Islet precursor cell (in vitro differentiated cells): ENCODE measurements around the gene SLC1A2.

Source experiments
- DNase-seq: peaks from one replicate; pipeline ENCODE4 v3.0.0-alpha.2; 2018

The SLC1A2 gene

GRCh38 chr11:35293699-35294098, 125.7 kb downstream of the SLC1A2 start:
- DNase-seq = no peak

DNA sequence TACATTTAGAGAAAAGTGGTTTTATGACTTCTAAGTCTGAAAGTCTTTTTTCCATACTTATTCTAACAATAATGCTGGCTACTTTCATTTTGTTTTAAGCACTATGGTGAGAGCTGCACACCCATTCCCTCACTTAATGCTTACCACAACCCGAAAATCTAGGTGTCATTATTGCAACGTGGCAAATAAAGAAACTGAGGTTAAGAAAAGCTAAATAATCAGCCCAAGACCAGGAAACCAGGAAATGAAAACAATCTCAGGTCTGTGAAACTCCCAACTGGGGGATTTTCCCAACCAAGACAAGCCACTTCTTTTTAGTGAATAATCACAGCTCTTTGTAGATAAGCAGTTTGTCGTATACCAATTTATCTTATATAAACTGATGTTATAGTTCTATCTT, 126.3 kb downstream of the SLC1A2 start:
- no peak for DNase-seq

DNA sequence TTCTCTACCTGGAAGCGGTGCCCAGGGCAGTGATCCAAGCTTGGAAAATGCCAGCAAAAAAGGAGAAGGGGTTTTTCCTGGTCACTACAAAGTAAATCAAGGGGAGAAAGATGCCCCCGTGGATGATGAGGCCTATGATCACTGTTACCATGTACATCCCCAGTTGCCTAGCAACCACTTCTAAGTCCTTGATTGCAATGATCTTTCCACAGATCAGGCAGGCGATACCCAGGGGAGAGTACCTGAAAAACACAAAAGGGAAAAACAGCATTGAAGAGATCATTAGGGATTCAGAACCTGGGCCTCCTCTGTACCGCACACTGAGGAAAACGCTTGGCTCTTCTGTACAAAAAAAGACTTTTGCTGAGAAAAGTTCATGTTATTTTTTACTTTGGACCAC, 127.1 kb downstream of the SLC1A2 start:
- DNase-seq = no peak

DNA sequence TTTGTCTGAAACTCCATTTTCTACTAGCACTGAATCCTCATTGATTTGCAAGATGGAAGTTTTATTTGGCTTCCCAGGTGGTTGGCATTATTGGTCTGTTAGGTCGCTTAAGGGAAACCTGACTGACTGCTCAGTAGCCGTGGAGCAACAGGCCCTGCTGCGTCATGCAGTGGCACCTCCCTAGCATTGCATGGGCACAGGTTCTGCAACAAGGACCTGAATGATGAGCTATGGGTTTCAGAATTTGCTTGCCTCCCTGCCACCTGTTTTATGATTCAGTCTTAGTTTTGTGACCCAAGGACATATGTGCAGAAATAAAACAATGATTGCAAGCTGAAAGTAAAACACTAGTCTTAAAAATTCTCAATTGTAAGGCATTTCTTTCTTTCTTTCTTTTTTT, 128.5 kb downstream of the SLC1A2 start:
- no peak for DNase-seq

DNA sequence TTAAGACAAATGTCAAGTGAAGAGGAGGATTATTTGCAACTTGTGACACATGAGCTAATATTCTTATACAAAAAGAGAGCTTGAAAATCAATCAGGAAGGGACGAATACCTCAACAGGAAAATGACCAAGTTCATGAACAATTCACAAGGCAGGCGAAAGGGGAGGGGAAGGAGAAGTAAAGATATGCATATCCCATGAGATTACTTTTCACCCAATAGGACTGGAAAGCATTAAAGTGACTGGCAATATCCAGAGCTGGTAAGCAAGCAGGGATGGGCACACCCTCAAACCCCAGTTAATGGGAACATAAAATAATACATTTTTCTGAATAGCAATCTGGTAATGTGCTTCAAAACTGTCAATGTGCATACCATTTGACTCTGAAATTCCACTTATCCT, 129.5 kb downstream of the SLC1A2 start:
- DNase-seq = no peak

GRCh38 chr11:35288817-35289541, 130.4 kb downstream of the SLC1A2 start:
- DNase-seq = no peak

DNA sequence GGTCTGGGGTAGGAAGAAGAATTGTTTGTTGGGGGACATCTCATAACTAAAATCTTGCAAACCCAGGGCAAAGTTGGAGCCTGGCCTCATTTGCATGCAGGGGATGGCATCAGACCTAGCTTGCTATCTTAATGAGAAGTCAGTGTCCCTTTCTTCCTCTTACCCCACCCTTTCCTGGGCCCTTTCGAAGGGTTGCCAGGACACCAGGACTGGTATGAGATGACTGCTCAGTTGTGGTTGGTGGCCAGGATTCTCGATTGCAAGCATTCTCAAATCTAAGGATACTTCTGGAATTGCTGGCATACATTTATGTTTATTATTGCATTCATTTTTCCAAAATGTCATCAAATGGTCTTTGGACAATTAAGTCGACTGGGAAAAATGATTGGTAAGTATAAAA, 131.0 kb downstream of the SLC1A2 start:
- DNase-seq = no peak

- DNase-seq = no peak
Observed at GRCh38 chr11:35287344-35287890, 131.9 kb downstream of the SLC1A2 start.

- DNase-seq = no peak
Observed at GRCh38 chr11:35286126-35286525, 133.2 kb downstream of the SLC1A2 start.

GRCh38 chr11:35285471-35285870, 133.9 kb downstream of the SLC1A2 start:
- no peak for DNase-seq

- DNase-seq = no peak
Observed at GRCh38 chr11:35282221-35282882, 137.0 kb downstream of the SLC1A2 start.

- no peak for DNase-seq
Observed at GRCh38 chr11:35281169-35281688, 138.1 kb downstream of the SLC1A2 start.

- DNase-seq = no peak
Observed at GRCh38 chr11:35280727-35281126, 138.6 kb downstream of the SLC1A2 start.

- no peak for DNase-seq
Observed at GRCh38 chr11:35277827-35278226, 141.5 kb downstream of the SLC1A2 start.

DNA sequence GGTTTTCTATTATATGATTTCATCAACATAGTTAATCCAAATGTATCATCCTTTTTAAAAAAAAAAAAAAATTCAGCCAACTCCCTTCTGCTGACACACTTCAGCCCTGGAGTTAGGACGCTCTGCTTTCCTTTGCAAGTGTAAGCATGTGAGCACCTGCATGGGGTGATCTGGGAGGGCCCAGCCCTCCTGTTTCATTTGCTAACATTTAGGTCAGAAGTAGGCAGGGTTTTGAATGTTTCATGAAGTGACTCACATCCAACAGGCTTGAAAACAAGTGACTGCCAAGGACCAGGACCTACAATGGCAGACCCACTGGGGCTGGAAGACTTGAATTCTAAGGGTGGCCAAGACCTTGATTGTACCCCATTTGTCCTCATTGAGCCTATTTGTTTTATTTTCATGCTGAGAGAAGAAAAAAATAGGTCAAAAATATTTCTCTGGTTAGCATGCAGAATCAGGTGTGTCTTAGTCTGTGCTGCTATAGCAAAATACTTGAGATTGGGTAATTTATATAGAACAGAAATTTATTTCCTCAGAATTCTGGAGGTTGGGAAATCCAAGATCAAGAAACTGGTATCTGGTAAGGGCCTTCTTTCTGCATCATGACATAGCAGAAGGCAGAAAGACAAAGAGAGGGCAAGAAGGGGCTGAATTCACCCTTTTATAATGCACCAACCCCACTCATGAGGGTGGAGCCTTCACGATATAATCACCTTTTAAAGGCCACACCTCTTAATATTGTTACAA, 142.8 kb downstream of the SLC1A2 start:
- DNase-seq = no peak

- no peak for DNase-seq
Observed at GRCh38 chr11:35275786-35276170, 143.6 kb downstream of the SLC1A2 start.

DNA sequence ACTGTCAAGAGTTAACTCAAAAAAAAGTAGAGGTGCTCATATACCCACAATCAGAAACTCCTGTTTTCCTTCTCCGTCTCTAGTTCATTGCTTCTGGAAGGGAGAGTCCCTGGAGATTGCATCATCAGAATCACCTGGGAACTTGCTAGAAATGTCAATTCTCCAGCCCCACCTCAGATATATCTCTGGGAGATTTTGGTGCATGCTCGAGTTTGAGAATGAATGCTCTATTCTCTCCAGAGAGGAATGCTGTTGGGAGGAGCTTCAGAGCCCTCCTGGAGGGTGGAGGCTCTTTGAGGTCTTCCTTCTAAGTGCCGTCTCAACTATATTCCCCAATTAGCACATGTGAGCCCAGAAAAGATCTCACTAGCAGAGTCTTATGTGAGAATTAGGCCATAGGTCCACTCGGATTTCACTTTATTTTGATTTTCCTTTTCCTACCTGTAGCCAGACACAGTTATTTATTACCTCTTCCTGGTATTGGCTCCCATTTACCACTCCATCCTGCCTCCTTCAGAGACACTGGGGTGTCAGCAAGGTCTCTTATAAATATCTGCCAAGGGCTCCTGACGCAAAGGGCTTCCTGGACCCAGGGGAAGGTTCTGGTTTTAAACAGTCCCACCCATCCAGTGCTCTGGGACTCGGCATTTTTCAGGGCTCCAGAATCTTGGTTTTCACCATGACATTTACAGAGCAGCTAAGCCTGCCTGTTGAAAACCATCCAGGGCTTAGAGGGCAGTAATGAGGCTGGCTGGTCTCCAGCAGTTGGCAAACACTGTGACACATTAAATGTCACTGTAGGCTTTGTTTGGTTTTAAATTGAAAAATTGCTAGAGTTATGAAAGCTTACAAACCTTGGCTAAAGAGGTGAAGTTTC, 144.2 kb downstream of the SLC1A2 start:
- no peak for DNase-seq

DNA sequence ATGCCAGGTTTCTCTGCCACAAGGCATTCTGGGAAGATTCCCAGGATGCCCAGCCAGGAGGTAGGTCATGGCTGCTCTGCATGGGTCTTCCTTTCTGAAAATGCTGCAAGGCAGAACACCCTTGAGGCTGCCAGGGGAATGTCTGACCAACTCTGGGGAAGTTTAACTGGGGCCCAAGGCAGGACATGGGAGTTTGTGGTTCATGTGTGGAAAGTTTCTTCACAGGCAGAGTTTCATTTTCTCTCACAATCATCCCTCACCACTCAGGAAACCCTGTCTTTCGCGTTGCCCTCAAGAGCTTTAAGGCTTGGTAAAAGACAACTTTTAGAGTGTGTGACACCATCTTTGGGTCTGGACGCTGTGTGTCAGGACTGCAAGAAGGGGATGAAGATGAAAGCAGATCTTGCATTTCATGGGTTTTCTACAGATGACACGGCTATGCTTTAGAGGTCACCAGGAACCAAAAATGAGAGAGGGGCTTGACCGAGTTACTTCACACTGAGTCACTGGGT, 146.9 kb downstream of the SLC1A2 start:
- no peak for DNase-seq

GRCh38 chr11:35271031-35271430, 148.3 kb downstream of the SLC1A2 start:
- DNase-seq = no peak

DNA sequence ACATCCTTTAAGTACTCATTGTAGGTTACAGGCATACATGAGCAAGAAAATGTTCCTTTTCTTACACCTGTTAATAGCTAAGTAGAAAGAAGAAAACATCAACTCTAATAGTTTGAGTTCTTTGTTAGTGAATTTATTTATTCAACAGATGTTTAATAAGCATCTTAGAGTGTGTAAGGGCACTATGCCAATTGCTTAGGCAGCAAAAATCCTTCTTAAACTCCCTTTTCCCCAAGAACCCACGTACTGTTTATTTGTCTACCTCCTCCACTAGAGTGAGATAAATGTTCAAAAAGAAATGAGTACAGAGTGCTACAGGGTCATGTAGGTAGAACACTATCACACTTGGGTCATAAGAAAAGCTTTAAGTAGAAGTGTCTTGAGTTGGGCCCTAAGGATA, 149.0 kb downstream of the SLC1A2 start:
- DNase-seq = no peak

GRCh38 chr11:35267504-35267903, 151.9 kb downstream of the SLC1A2 start:
- no peak for DNase-seq

DNA sequence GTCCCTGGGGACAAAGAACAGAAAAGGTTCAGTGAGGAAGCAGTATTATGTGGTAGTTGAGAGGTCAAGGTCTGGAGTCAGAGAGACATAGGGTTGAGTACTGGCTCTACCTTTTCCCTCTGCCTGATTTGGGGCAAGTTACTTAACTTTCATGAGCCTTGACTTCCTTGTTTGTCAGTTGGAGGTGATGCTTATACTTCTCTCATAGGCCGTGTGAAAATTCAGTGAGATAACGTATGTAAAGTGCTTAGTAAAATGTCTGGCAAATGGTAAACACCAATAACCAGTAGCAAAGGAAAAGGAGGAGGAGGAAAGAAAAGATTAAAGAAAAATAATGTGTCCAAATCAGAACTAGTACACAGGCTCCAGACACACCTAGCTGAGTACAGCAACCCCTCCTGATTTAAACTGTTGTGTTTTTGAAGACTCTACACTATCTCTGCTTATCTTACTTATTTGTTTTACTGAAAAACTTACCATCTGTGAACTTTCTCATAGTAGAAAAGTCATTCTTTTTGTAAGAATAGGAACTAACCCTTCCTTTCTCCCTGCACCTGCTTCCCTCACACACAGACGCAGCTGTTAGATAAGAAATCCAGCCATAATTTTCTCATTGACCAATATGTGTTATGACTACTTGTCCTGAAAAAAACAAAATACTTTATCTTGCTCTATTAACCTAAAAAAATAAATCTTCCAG, 153.5 kb downstream of the SLC1A2 start:
- DNase-seq = no peak
